ENCODE measurements around the gene NMT2.

GRCh38 chr10:15084502-15084922, 84.0 kb downstream of the NMT2 start:
- TF ChIP-seq CTCF (IDR thresholded peaks at IDR 0.05; ENCODE audit: low read length) (no peak), EZH2 (optimal IDR thresholded peaks at IDR 0.05; ENCODE audit: low read depth, low read length) (no peak)

Measured in MM.1S (cell line).